BLaER1 (cell line): ENCODE measurements around the gene TTC1.

Source experiments
- H3K27ac ChIP-seq: shearing (Covaris generic); formaldehyde crosslinking; 2 replicates; pipeline ENCODE4 v1.8.1; 2022
- H3K27me3 ChIP-seq: shearing (Covaris generic); formaldehyde crosslinking; 2 replicates; pipeline ENCODE4 v1.8.1; 2022
- H3K36me3 ChIP-seq: shearing (Covaris generic); formaldehyde crosslinking; 2 replicates; pipeline ENCODE4 v1.8.1; 2022
- H3K4me1 ChIP-seq: shearing (Covaris generic); formaldehyde crosslinking; 2 replicates; pipeline ENCODE4 v1.8.1; 2022
- H3K4me2 ChIP-seq: shearing (Covaris generic); formaldehyde crosslinking; 2 replicates; pipeline ENCODE4 v1.8.1; 2022
- H3K4me3 ChIP-seq: shearing (Covaris generic); formaldehyde crosslinking; 2 replicates; pipeline ENCODE4 v1.8.1; 2022
- H3K9ac ChIP-seq: shearing (Covaris generic); formaldehyde crosslinking; 2 replicates; pipeline ENCODE4 v1.8.1; 2022
- H3K9me3 ChIP-seq: shearing (Covaris generic); formaldehyde crosslinking; 2 replicates; pipeline ENCODE4 v1.8.1; 2022
- H4K20me1 ChIP-seq: shearing (Covaris generic); formaldehyde crosslinking; 2 replicates; pipeline ENCODE4 v1.8.1; 2022
- Cebpa-rat ChIP-seq: shearing (Covaris generic); IDR thresholded peaks from 2 replicates; pipeline ENCODE4 v1.8.1; 2022

Gene TTC1

DNA sequence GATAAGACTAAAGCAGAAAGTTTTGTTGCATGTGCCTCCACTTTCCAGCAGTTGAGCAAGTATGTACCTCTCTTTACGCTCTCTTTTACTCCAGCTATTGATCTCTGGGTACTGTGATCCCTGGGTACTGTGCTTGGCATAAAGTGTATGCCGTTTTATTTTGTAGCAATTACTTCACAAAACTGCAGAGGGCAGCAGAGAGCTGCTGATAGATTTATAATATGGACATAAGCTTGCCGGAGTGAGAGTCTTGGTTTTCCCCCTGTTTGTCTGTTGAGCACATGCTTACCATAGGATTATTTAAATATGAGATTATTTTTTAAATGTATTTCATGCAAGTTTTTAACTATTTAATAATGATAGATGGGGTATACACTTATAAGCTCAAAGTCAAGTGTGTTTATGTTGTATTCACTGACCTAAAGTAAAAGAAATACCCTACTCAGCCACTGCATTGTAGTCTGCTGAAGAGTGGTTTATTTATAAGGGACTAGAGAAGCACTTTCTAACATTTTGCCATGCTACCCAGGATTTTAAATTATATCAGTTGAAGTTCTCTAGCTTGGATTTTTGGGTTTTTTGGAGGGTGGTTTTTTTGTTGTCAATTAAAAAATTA, 13.0 kb downstream of the TTC1 start:
- Histone ChIP-seq H3K27ac (no peak overlapping the region), H3K27me3 (no peaks in the 10 kb centered on the region), H3K36me3 (peaks cover 69% of the 10 kb centered on the region), H3K9ac (no peak overlapping the region), H3K4me1 (no peaks in the 10 kb centered on the region), H3K9me3 (no peaks in the 10 kb centered on the region), H4K20me1 (peaks cover 69% of the 10 kb centered on the region), H3K4me3 (no peak overlapping the region), H3K4me2 (no peak overlapping the region)
- no peak for TF ChIP-seq Cebpa-rat

GRCh38 chr5:160023007-160023907, 14.3 kb downstream of the TTC1 start:
- H3K27me3 ChIP-seq: no peaks in the 10 kb centered on the region
- no peak overlapping the region for H3K4me2 ChIP-seq
- H3K4me3 ChIP-seq: no peak overlapping the region
- peaks cover 56% of the 10 kb centered on the region for H4K20me1 ChIP-seq
- H3K4me1 ChIP-seq: no peaks in the 10 kb centered on the region
- H3K9me3 ChIP-seq: no peaks in the 10 kb centered on the region
- H3K9ac ChIP-seq: no peak overlapping the region
- no peak for TF ChIP-seq Cebpa-rat
- no peak overlapping the region for H3K27ac ChIP-seq
- H3K36me3 ChIP-seq: peaks cover 69% of the 10 kb centered on the region

- H3K9ac ChIP-seq: no peak overlapping the region
- H3K27me3 ChIP-seq: no peaks in the 10 kb centered on the region
- H3K36me3 ChIP-seq: peaks cover 69% of the 10 kb centered on the region
- peaks cover 48% of the 10 kb centered on the region for H4K20me1 ChIP-seq
- H3K4me3 ChIP-seq: no peak overlapping the region
- TF ChIP-seq Cebpa-rat: no peak
- H3K27ac ChIP-seq: no peak overlapping the region
- H3K9me3 ChIP-seq: no peaks in the 10 kb centered on the region
- H3K4me2 ChIP-seq: no peak overlapping the region
- H3K4me1 ChIP-seq: no peaks in the 10 kb centered on the region
Observed at GRCh38 chr5:160023908-160024630, 15.1 kb downstream of the TTC1 start.

DNA sequence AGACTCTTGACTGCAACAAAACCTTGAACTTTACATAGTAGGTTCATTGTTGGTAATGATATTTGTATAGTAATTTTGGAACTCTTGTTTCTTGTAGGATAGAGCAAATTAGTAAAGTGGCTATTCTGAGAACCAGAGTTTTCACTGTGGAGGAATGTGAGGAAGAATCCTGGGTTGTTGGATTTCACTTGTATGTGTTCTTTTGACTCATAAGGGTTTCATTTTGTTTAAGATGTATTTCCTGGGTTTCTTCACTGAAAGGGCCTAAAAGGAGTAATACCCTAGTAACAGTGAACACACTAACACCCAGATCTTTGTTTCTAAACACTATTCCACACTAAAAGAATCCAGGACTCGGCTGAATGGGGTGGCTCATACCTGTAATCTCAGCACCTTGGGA, 20.1 kb downstream of the TTC1 start:
- no peak overlapping the region for H3K27ac ChIP-seq
- peaks cover 40% of the 10 kb centered on the region for H4K20me1 ChIP-seq
- H3K4me1 ChIP-seq: no peaks in the 10 kb centered on the region
- H3K4me2 ChIP-seq: no peak overlapping the region
- H3K27me3 ChIP-seq: no peaks in the 10 kb centered on the region
- no peaks in the 10 kb centered on the region for H3K9me3 ChIP-seq
- H3K36me3 ChIP-seq: peaks cover 78% of the 10 kb centered on the region
- no peak overlapping the region for H3K4me3 ChIP-seq
- no peak overlapping the region for H3K9ac ChIP-seq
- no peak for TF ChIP-seq Cebpa-rat

- no peak for TF ChIP-seq Cebpa-rat
- H3K4me1 ChIP-seq: no peaks in the 10 kb centered on the region
- H3K9me3 ChIP-seq: no peaks in the 10 kb centered on the region
- H3K9ac ChIP-seq: no peak overlapping the region
- no peak overlapping the region for H3K4me2 ChIP-seq
- H3K36me3 ChIP-seq: peaks cover 75% of the 10 kb centered on the region
- H3K4me3 ChIP-seq: no peak overlapping the region
- H4K20me1 ChIP-seq: peaks cover 40% of the 10 kb centered on the region; the same call in 1 of the 2 replicates
- no peak overlapping the region for H3K27ac ChIP-seq
- no peaks in the 10 kb centered on the region for H3K27me3 ChIP-seq
Observed at GRCh38 chr5:160029540-160030139, 20.7 kb downstream of the TTC1 start.

- Histone ChIP-seq H3K9ac (no peak overlapping the region), H3K4me1 (no peaks in the 10 kb centered on the region), H3K9me3 (no peaks in the 10 kb centered on the region), H3K36me3 (peaks cover 74% of the 10 kb centered on the region), H3K4me3 (no peak overlapping the region), H3K4me2 (no peak overlapping the region), H3K27ac (no peak overlapping the region), H3K27me3 (no peaks in the 10 kb centered on the region), H4K20me1 (peaks cover 32% of the 10 kb centered on the region; the same call in 1 of the 2 replicates)
- TF ChIP-seq Cebpa-rat: no peak
Observed at GRCh38 chr5:160030631-160031377, 21.9 kb downstream of the TTC1 start.

- Histone ChIP-seq H3K27me3 (no peaks in the 10 kb centered on the region), H4K20me1 (peaks cover 23% of the 10 kb centered on the region; the same call in 1 of the 2 replicates), H3K4me2 (no peak overlapping the region), H3K27ac (no peak overlapping the region), H3K4me1 (no peaks in the 10 kb centered on the region), H3K9me3 (no peaks in the 10 kb centered on the region), H3K9ac (no peak overlapping the region), H3K4me3 (no peak overlapping the region), H3K36me3 (peaks cover 81% of the 10 kb centered on the region)
- TF ChIP-seq Cebpa-rat: no peak
Observed at GRCh38 chr5:160033546-160034252, 24.8 kb downstream of the TTC1 start.

GRCh38 chr5:160036243-160036642, 27.3 kb downstream of the TTC1 start:
- TF ChIP-seq Cebpa-rat: no peak

GRCh38 chr5:160036884-160037283, 27.9 kb downstream of the TTC1 start:
- H3K4me3 ChIP-seq: no peak overlapping the region
- no peaks in the 10 kb centered on the region for H3K4me1 ChIP-seq
- no peak overlapping the region for H3K9ac ChIP-seq
- H4K20me1 ChIP-seq: 0 out of 2 replicates have a peak, but pooled peaks cover 3% of the 10 kb centered on the region
- no peak for TF ChIP-seq Cebpa-rat
- H3K9me3 ChIP-seq: no peaks in the 10 kb centered on the region
- H3K4me2 ChIP-seq: no peak overlapping the region
- H3K27me3 ChIP-seq: no peaks in the 10 kb centered on the region
- peaks cover 81% of the 10 kb centered on the region for H3K36me3 ChIP-seq
- H3K27ac ChIP-seq: no peak overlapping the region

More at GRCh38 chr5:160036243-160036642, 27.3 kb downstream of the TTC1 start:
- Histone ChIP-seq H3K27me3 (no peaks in the 10 kb centered on the region), H3K9ac (no peak overlapping the region), H3K9me3 (no peaks in the 10 kb centered on the region), H3K27ac (no peak overlapping the region), H3K36me3 (peaks cover 81% of the 10 kb centered on the region), H3K4me1 (no peaks in the 10 kb centered on the region), H4K20me1 (0 out of 2 replicates have a peak, but pooled peaks cover 3% of the 10 kb centered on the region), H3K4me2 (no peak overlapping the region), H3K4me3 (no peak overlapping the region)
